Stomach (tissue), 9 donors: ENCODE results near the gene CLASRP. TPM values are rescaled to one million over a fixed set of nuclear protein-coding genes. Genes with fewer than 3 reads are reported as not detected.
"Not testable (repeated sequence)": the region's sequence is repeated elsewhere in the genome, so short reads cannot be mapped to it uniquely, and the experiment has no call there.

Experiments used
- DNase-seq, 2 donors: peaks; one replicate each; pipeline versions ENCODE4 v3.0.0 to v3.0.0-alpha.2; 2013 to 2019
- H3K27ac ChIP-seq, 5 donors: fragments of 200-600 bp in 4 of 5; sonication (generic) in 4 of 5; one replicate each; pipeline ENCODE4 v1.5.1; 2013 to 2019; ENCODE audit warnings: mild to moderate bottlenecking in 1 of 5, moderate library complexity in 1 of 5
- H3K27me3 ChIP-seq, 3 donors: fragments of 200-600 bp; sonication (generic); one replicate each; pipeline ENCODE4 v1.5.1; 2017 to 2019; ENCODE audit warnings: mixed run types in 1 of 3
- H3K36me3 ChIP-seq, 4 donors: fragments of 200-600 bp; sonication (generic); 1 replicate in 3 of 4; 2 replicates in 1 of 4; pipeline ENCODE4 v1.5.1; 2016 to 2019
- H3K4me1 ChIP-seq, 4 donors: fragments of 200-600 bp; sonication (generic); one replicate each; pipeline ENCODE4 v1.5.1; 2016 to 2019
- H3K4me3 ChIP-seq, 4 donors: fragments of 200-600 bp; sonication (generic) in 3 of 4; one replicate each; pipeline ENCODE4 v1.5.1; 2016 to 2019; ENCODE audit warnings: mild to moderate bottlenecking in 1 of 4
- H3K9me3 ChIP-seq, 4 donors: fragments of 200-600 bp; sonication (generic); one replicate each; pipeline ENCODE4 v1.5.1; 2016 to 2019
- CTCF ChIP-seq, 7 experiments: fragments of 450-650 bp in 4 of 7; fragments of 200-600 bp in 3 of 7; sonication (generic) in 3 of 7; IDR thresholded peaks; one replicate each; pipeline ENCODE4 v1.5.1; 2016 to 2019; ENCODE audit warnings: antibody characterized with exemption in 7 of 7, control low read depth in 2 of 7, mild to moderate bottlenecking in 1 of 7
- EP300 ChIP-seq: sonication (generic); formaldehyde crosslinking; IDR thresholded peaks from one replicate; pipeline ENCODE4 v1.6.1; 2017; ENCODE audit warnings: antibody characterized with exemption
- POLR2A ChIP-seq, 4 donors: fragments of 450-650 bp; IDR thresholded peaks; one replicate each; pipeline ENCODE4 v1.6.1; 2016; ENCODE audit warnings: antibody characterized with exemption in 4 of 4, control low read depth in 2 of 4, mild to moderate bottlenecking in 1 of 4, moderate library complexity in 1 of 4
- POLR2AphosphoS5 ChIP-seq, 3 donors: sonication (generic); formaldehyde crosslinking; IDR thresholded peaks; one replicate each; pipeline ENCODE4 v1.6.1; 2016; ENCODE audit warnings: antibody characterized with exemption in 3 of 3
- WGBS, 5 donors: extraction: QIAGEN DNeasy Blood & Tissue Kit in 3 of 5; methylation state at CpG; one replicate each; pipeline versions ENCODE4 v1.1.5 to v1.1.7; 2013 to 2018; 5-methylcytosine and 5-hydroxymethylcytosine counted together
- intact Hi-C: fragments of 100-400 bp; cut with DNase I; formaldehyde crosslinking; loops from one replicate; pipeline ENCODE4 v1.15.1; 2023; ENCODE audit warnings: low total_unique reads
- polyA plus RNA-seq, 3 donors: library from polyadenylated mRNA; stranded (reverse); fragments of 200-250 nt; gene quantifications; one replicate each; pipeline ENCODE4 v1.2.3, GENCODE V29; 2013
- small RNA-seq, 4 donors: library from RNA; depleted of rRNA; stranded (forward); fragments of <200 nt; gene quantifications; one replicate each; pipeline ENCODE3, GENCODE V24; 2016
- total RNA-seq, 5 donors: library from RNA; depleted of rRNA; stranded (reverse); fragments of >200 nt; gene quantifications; one replicate each; pipeline versions ENCODE4 v1.1.0 to v1.2.3, GENCODE V29; 2014 to 2016
- donor health status: healthy with polysubstance abuse.
- donor health status: Bipolar disorder and iron deficiency.
- donor health status: healthy.

The CLASRP gene
- total and polyA plus RNA-seq, 8 donors, result 27.0 to 491 (median 109) TPM

- intact Hi-C loops, result no loop called here
- Histone ChIP-seq H3K27ac (peak overlapping the region; percentile 30 to 77 (median 38)), H3K4me1 (peaks cover 82 to 100% (median 97%) of the 10 kb centered on the region in 4 donors), H3K36me3 (peaks cover 0 to 4% (median 0%) of the 10 kb centered on the region in 4 donors), H3K4me3 (no peak overlapping the region), H3K27me3 (no peaks in the 10 kb centered on the region), H3K9me3 (no peaks in the 10 kb centered on the region)
- 48 to 88% (median 57%) methylated on average over 3 to 5 of the region's 5 CpGs for WGBS, 5 donors
- no peak for DNase-seq
- TF ChIP-seq POLR2A (IDR thresholded peaks at IDR 0.05) (no peak), POLR2AphosphoS5 (IDR thresholded peaks at IDR 0.05) (no peak), EP300 (no peak), CTCF (IDR thresholded peaks at IDR 0.05) (no peak)
Measured at GRCh38 chr19:45118106-45118505, 79.3 kb downstream of the CLASRP start.

GRCh38 chr19:45118591-45119355 is 79.9 kb downstream of the CLASRP start:
- H3K27ac ChIP-seq, result peak overlapping the region; percentile 30 to 77 (median 38)
- peak in 1 of 2 donors; percentile 44 for DNase-seq
- intact Hi-C loops, H3K9me3 ChIP-seq, H3K4me3 ChIP-seq, H3K27me3 ChIP-seq: not testable (repeated sequence)
- 24 to 48% (median 35%) methylated on average over 18 of the region's 18 CpGs for WGBS, 5 donors
- peaks cover 0 to 10% (median 0%) of the 10 kb centered on the region in 4 donors for H3K36me3 ChIP-seq
- peaks cover 81 to 100% (median 97%) of the 10 kb centered on the region in 4 donors for H3K4me1 ChIP-seq

- DNase-seq, result no peak
Measured at GRCh38 chr19:45119582-45119981, 80.7 kb downstream of the CLASRP start.

More at GRCh38 chr19:45119582-45119981, 80.7 kb downstream of the CLASRP start:
- 39 to 73% (median 55%) methylated on average over 6 of the region's 6 CpGs for WGBS, 5 donors
- Histone ChIP-seq H3K27me3 (no peaks in the 10 kb centered on the region), H3K4me1 (peaks cover 74 to 100% (median 97%) of the 10 kb centered on the region in 4 donors), H3K9me3 (no peaks in the 10 kb centered on the region), H3K27ac (no peak overlapping the region), H3K36me3 (peaks cover 0 to 10% (median 0%) of the 10 kb centered on the region in 4 donors), H3K4me3 (no peak overlapping the region)
- TF ChIP-seq EP300 (no peak), POLR2A (IDR thresholded peaks at IDR 0.05) (no peak), CTCF (IDR thresholded peaks at IDR 0.05) (no peak), POLR2AphosphoS5 (IDR thresholded peaks at IDR 0.05) (no peak)
- intact Hi-C loops, result no loop called here

Small RNA genes lying within 50 kb of the gene (small RNA-seq; reads per million reads assigned to genes)
- 0 reads per million in 4 donors for gene RNU6-611P

Other genes starting within 250 kb of the CLASRP start
- gene BCAM, start 229.9 kb upstream of the CLASRP start, total RNA-seq, result 100 to 1,000 TPM in 2 of 5 donors, 10 to 100 TPM in 3; 31.9 to 265 (median 76.8) TPM
- gene BCAM, start 229.9 kb upstream of the CLASRP start, polyA plus RNA-seq, result 10 to 100 TPM in 2 of 3 donors, 1 to 10 TPM in 1; 7.3 to 38.7 (median 20.5) TPM
- 100 to 1,000 TPM in 3 of 5 donors, 10 to 100 TPM in 1, 1 to 10 TPM in 1; 1.8 to 160 (median 101) TPM for gene NECTIN2, start 192.7 kb upstream of the CLASRP start, total RNA-seq
- 10 to 100 TPM; 44.0 to 90.6 (median 47.2) TPM for gene NECTIN2, start 192.7 kb upstream of the CLASRP start, polyA plus RNA-seq
- 100 to 1,000 TPM in 1 of 5 donors, 10 to 100 TPM in 3, 1 to 10 TPM in 1; 7.1 to 100 (median 24.6) TPM for gene TOMM40, start 147.8 kb upstream of the CLASRP start, total RNA-seq
- gene TOMM40, start 147.8 kb upstream of the CLASRP start, polyA plus RNA-seq, result 10 to 100 TPM; 22.5 to 46.8 (median 31.5) TPM
- gene APOE, start 133.2 kb upstream of the CLASRP start, total RNA-seq, result 100 to 1,000 TPM in 3 of 5 donors, 10 to 100 TPM in 2; 13.4 to 485 (median 235) TPM
- 100 to 1,000 TPM in 1 of 3 donors, 10 to 100 TPM in 2; 35.1 to 166 (median 72.2) TPM for gene APOE, start 133.2 kb upstream of the CLASRP start, polyA plus RNA-seq
- 10 to 100 TPM in 1 of 5 donors, 1 to 10 TPM in 2, not detected in 2; 5.4 to 70.6 (median 5.7) TPM for gene APOC1, start 124.4 kb upstream of the CLASRP start, total RNA-seq
- gene APOC1, start 124.4 kb upstream of the CLASRP start, polyA plus RNA-seq, result 10 to 100 TPM; 13.3 to 68.3 (median 21.9) TPM
- gene APOC4, start 96.8 kb upstream of the CLASRP start, total RNA-seq, result not detected
- under 1 TPM in 1 of 3 donors, not detected in 2; 0.33 TPM for gene APOC4, start 96.8 kb upstream of the CLASRP start, polyA plus RNA-seq
- 10 to 100 TPM in 1 of 5 donors, not detected in 4; 16.8 TPM for gene APOC2, start 93.0 kb upstream of the CLASRP start, total RNA-seq
- 1 to 10 TPM in 1 of 3 donors, under 1 TPM in 1, not detected in 1; 0.75 to 2.5 TPM for gene APOC2, start 93.0 kb upstream of the CLASRP start, polyA plus RNA-seq
- 100 to 1,000 TPM in 2 of 5 donors, 10 to 100 TPM in 3; 39.3 to 152 (median 86.6) TPM for gene CLPTM1, start 83.7 kb upstream of the CLASRP start, total RNA-seq
- gene CLPTM1, start 83.7 kb upstream of the CLASRP start, polyA plus RNA-seq, result 10 to 100 TPM; 43.4 to 73.3 (median 60.1) TPM
- 10 to 100 TPM in 2 of 5 donors, 1 to 10 TPM in 2, not detected in 1; 3.2 to 33.5 (median 10.2) TPM for gene RELB, start 37.6 kb upstream of the CLASRP start, total RNA-seq
- gene RELB, start 37.6 kb upstream of the CLASRP start, polyA plus RNA-seq, result 10 to 100 TPM in 2 of 3 donors, 1 to 10 TPM in 1; 9.8 to 27.0 (median 14.9) TPM
- gene ZNF296, start 37.4 kb downstream of the CLASRP start, total RNA-seq, result 10 to 100 TPM in 2 of 5 donors, 1 to 10 TPM in 1, under 1 TPM in 1, not detected in 1; 0.45 to 13.4 (median 7.4) TPM
- 1 to 10 TPM; 2.7 to 7.0 (median 5.0) TPM for gene ZNF296, start 37.4 kb downstream of the CLASRP start, polyA plus RNA-seq
- 100 to 1,000 TPM in 1 of 5 donors, 10 to 100 TPM in 2, 1 to 10 TPM in 2; 1.8 to 107 (median 11.2) TPM for gene GEMIN7, start 40.2 kb downstream of the CLASRP start, total RNA-seq
- gene GEMIN7, start 40.2 kb downstream of the CLASRP start, polyA plus RNA-seq, result 10 to 100 TPM; 28.2 to 44.3 (median 36.0) TPM
- 100 to 1,000 TPM in 1 of 5 donors, 10 to 100 TPM in 4; 25.7 to 268 (median 55.4) TPM for gene PPP1R37, start 54.1 kb downstream of the CLASRP start, total RNA-seq
- 10 to 100 TPM; 32.4 to 95.8 (median 39.7) TPM for gene PPP1R37, start 54.1 kb downstream of the CLASRP start, polyA plus RNA-seq
- gene NKPD1, start 121.9 kb downstream of the CLASRP start, total RNA-seq, result not detected
- under 1 TPM in 1 of 3 donors, not detected in 2; 0.20 TPM for gene NKPD1, start 121.9 kb downstream of the CLASRP start, polyA plus RNA-seq
- 10 to 100 TPM in 3 of 5 donors, 1 to 10 TPM in 1, not detected in 1; 8.7 to 40.7 (median 27.8) TPM for gene TRAPPC6A, start 139.2 kb downstream of the CLASRP start, total RNA-seq
- gene TRAPPC6A, start 139.2 kb downstream of the CLASRP start, polyA plus RNA-seq, result 10 to 100 TPM; 53.5 to 59.4 (median 58.1) TPM
- gene BLOC1S3, start 139.7 kb downstream of the CLASRP start, total RNA-seq, result 10 to 100 TPM in 2 of 5 donors, 1 to 10 TPM in 3; 3.1 to 71.0 (median 8.3) TPM
- 1 to 10 TPM; 3.5 to 7.5 (median 4.3) TPM for gene BLOC1S3, start 139.7 kb downstream of the CLASRP start, polyA plus RNA-seq
- gene EXOC3L2, start 206.4 kb downstream of the CLASRP start, total RNA-seq, result 10 to 100 TPM in 1 of 5 donors, 1 to 10 TPM in 1, under 1 TPM in 2, not detected in 1; 0.72 to 20.6 (median 1.0) TPM
- 1 to 10 TPM; 1.1 to 2.9 (median 1.9) TPM for gene EXOC3L2, start 206.4 kb downstream of the CLASRP start, polyA plus RNA-seq
- gene MARK4, start 212.2 kb downstream of the CLASRP start, total RNA-seq, result 100 to 1,000 TPM in 1 of 5 donors, 10 to 100 TPM in 3, 1 to 10 TPM in 1; 8.8 to 120 (median 21.8) TPM
- gene MARK4, start 212.2 kb downstream of the CLASRP start, polyA plus RNA-seq, result 10 to 100 TPM; 12.6 to 16.2 (median 14.6) TPM